K562 (cell line): ENCODE measurements around the gene HARS1. TPM values are rescaled to one million over a fixed set of nuclear protein-coding genes. Genes with fewer than 3 reads are reported as not detected.

Experiments
- ADNP ChIP-seq: fragments of 200-800 bp; sonication (Bioruptor generic); IDR thresholded peaks from 2 replicates; pipeline ENCODE4 v1.6.1; 2016; ENCODE audit warnings: missing genetic modification characterization, missing compliant biosample characterization
- ASH1L ChIP-seq: fragments of 450-650 bp; IDR thresholded peaks from 2 replicates; pipeline ENCODE4 v1.6.1; 2018; ENCODE audit warnings: borderline replicate concordance, mild to moderate bottlenecking, low read depth; ENCODE audit not compliant: partially characterized antibody
- CAMTA2 ChIP-seq: fragments of 250-450 bp; sonication (Bioruptor Pico); conservative IDR thresholded peaks from 2 replicates; pipeline ENCODE4 v1.5.1; 2022
- ELF4 ChIP-seq: fragments of 450-650 bp; formaldehyde crosslinking; IDR thresholded peaks from 2 replicates; pipeline ENCODE4 v1.4.0; 2022; ENCODE audit warnings: missing genetic modification characterization
- JUNB ChIP-seq: fragments of 450-650 bp; formaldehyde crosslinking; conservative IDR thresholded peaks from 2 replicates; pipeline ENCODE4 v1.4.0; 2020; ENCODE audit warnings: mild to moderate bottlenecking
- KAT2B ChIP-seq: IDR thresholded peaks from one replicate; pipeline ENCODE4 v1.6.1; 2012; ENCODE audit warnings: low read depth, mild to moderate bottlenecking, control low read depth, inconsistent platforms, low read length, moderate library complexity
- NFIC ChIP-seq: fragments of 450-650 bp; IDR thresholded peaks from 2 replicates; pipeline ENCODE4 v1.6.1; 2017; ENCODE audit warnings: mild to moderate bottlenecking, inconsistent platforms
- NR0B1 ChIP-seq: fragments of 450-650 bp; IDR thresholded peaks from one replicate; pipeline ENCODE4 v1.6.1; 2018; ENCODE audit warnings: mild to moderate bottlenecking, moderate library complexity; ENCODE audit not compliant: partially characterized antibody
- NR3C1 ChIP-seq: sonication (generic); formaldehyde crosslinking; IDR thresholded peaks from 2 replicates; pipeline ENCODE4 v1.8.1; 2022; ENCODE audit warnings: missing genetic modification reagents
- RAD21 ChIP-seq, 2 experiments: fragments of 250-450 bp in 1 of 2; fragments of 450-650 bp in 1 of 2; sonication (Bioruptor Pico) in 1 of 2; formaldehyde crosslinking in 1 of 2; IDR thresholded peaks in 1 of 2; conservative IDR thresholded peaks in 1 of 2; 2 replicates each; pipeline versions ENCODE4 v1.4.0 to v1.8.0; 2020 to 2022; ENCODE audit warnings: mild to moderate bottlenecking in 2 of 2, moderate library complexity in 1 of 2
- SMARCE1 ChIP-seq: fragments of 450-650 bp; IDR thresholded peaks from 2 replicates; pipeline ENCODE4 v1.7.1; 2016; ENCODE audit warnings: mild to moderate bottlenecking
- SREBF2 ChIP-seq: sonication (generic); formaldehyde crosslinking; IDR thresholded peaks from 2 replicates; pipeline ENCODE4 v1.4.0; 2020; ENCODE audit warnings: mild to moderate bottlenecking, missing genetic modification reagents
- SUPT5H ChIP-seq: fragments of 450-650 bp; IDR thresholded peaks from 2 replicates; pipeline ENCODE4 v1.6.1; 2016
- TEAD2 ChIP-seq: fragments of 450-650 bp; IDR thresholded peaks from 2 replicates; pipeline ENCODE4 v1.6.1; 2016; ENCODE audit warnings: missing genetic modification characterization, control low read depth, missing compliant biosample characterization
- ZBTB8A ChIP-seq: fragments of 450-650 bp; IDR thresholded peaks from 2 replicates; pipeline ENCODE4 v1.6.1; 2018; ENCODE audit warnings: mild to moderate bottlenecking, moderate library complexity; ENCODE audit not compliant: partially characterized antibody
- ZNF384 ChIP-seq: IDR thresholded peaks from 2 replicates; pipeline ENCODE4 v1.6.1; 2012; ENCODE audit warnings: low read depth, low read length, improper control_type of control experiment
- polyA plus RNA-seq, 8 experiments: library from polyadenylated mRNA; depleted of rRNA in 4 of 8; stranded (reverse) in 5 of 8; unstranded in 3 of 8; fragments of >200 nt; fragmentation: Nextera tagmentation in 2 of 8; fragmentation: Illumina TruSeq in 1 of 8; extraction: Ambion mirVana in 2 of 8; extraction: Trizol in 1 of 8; gene quantifications; 2 replicates each; pipeline versions ENCODE4 v1.2.1 to v1.2.3, GENCODE V29; 2011 to 2014; ENCODE audit warnings: inconsistent platforms in 1 of 8, missing spikeins in 1 of 8
- total RNA-seq, 7 experiments: library from RNA; depleted of rRNA in 6 of 7; stranded (reverse); fragments of >200 nt in 6 of 7; fragmentation: Illumina TruSeq in 2 of 7; extraction: Trizol in 2 of 7; gene quantifications; 2 replicates each; pipeline versions ENCODE4 v1.2.1 to v1.2.3, GENCODE V29; 2011 to 2021; ENCODE audit warnings: low replicate concordance in 1 of 7
- TF ChIP-seq, protein P1 (sequence below): fragments of 450-650 bp; formaldehyde crosslinking; IDR thresholded peaks from 2 replicates; pipeline ENCODE4 v1.4.0; 2020; ENCODE audit warnings: mild to moderate bottlenecking, moderate library complexity
- TF ChIP-seq, protein P2 (sequence below): sonication (generic); formaldehyde crosslinking; IDR thresholded peaks from 2 replicates; pipeline ENCODE4 v1.8.0; 2023; ENCODE audit warnings: missing genetic modification reagents, mild to moderate bottlenecking, borderline replicate concordance
- TF ChIP-seq, protein P3 (sequence below): sonication (generic); IDR thresholded peaks from 2 replicates; pipeline ENCODE4 v1.6.1; 2016

HARS1 gene
- total and polyA plus RNA-seq, 9 of the 15 experiments (the other 6 are each of a cell fraction or from before 2014, with no cell fraction given), result 13.5 to 88.5 (median 75.2) TPM

GRCh38 chr5:140664359-140665119 is 26.6 kb downstream of the HARS1 start, which contains the start of gene WDR55 (continued):
- TF ChIP-seq TEAD2 (tag), result no peak
- TF ChIP-seq JUNB (CRISPR knock-in tag), result no peak
- no peak for TF ChIP-seq ASH1L
- TF ChIP-seq, protein P1, sequence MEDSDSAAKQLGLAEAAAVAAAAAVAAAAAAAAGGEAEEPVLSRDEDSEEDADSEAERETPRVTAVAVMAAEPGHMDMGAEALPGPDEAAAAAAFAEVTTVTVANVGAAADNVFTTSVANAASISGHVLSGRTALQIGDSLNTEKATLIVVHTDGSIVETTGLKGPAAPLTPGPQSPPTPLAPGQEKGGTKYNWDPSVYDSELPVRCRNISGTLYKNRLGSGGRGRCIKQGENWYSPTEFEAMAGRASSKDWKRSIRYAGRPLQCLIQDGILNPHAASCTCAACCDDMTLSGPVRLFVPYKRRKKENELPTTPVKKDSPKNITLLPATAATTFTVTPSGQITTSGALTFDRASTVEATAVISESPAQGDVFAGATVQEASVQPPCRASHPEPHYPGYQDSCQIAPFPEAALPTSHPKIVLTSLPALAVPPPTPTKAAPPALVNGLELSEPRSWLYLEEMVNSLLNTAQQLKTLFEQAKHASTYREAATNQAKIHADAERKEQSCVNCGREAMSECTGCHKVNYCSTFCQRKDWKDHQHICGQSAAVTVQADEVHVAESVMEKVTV, result no peak
- TF ChIP-seq, protein P2, sequence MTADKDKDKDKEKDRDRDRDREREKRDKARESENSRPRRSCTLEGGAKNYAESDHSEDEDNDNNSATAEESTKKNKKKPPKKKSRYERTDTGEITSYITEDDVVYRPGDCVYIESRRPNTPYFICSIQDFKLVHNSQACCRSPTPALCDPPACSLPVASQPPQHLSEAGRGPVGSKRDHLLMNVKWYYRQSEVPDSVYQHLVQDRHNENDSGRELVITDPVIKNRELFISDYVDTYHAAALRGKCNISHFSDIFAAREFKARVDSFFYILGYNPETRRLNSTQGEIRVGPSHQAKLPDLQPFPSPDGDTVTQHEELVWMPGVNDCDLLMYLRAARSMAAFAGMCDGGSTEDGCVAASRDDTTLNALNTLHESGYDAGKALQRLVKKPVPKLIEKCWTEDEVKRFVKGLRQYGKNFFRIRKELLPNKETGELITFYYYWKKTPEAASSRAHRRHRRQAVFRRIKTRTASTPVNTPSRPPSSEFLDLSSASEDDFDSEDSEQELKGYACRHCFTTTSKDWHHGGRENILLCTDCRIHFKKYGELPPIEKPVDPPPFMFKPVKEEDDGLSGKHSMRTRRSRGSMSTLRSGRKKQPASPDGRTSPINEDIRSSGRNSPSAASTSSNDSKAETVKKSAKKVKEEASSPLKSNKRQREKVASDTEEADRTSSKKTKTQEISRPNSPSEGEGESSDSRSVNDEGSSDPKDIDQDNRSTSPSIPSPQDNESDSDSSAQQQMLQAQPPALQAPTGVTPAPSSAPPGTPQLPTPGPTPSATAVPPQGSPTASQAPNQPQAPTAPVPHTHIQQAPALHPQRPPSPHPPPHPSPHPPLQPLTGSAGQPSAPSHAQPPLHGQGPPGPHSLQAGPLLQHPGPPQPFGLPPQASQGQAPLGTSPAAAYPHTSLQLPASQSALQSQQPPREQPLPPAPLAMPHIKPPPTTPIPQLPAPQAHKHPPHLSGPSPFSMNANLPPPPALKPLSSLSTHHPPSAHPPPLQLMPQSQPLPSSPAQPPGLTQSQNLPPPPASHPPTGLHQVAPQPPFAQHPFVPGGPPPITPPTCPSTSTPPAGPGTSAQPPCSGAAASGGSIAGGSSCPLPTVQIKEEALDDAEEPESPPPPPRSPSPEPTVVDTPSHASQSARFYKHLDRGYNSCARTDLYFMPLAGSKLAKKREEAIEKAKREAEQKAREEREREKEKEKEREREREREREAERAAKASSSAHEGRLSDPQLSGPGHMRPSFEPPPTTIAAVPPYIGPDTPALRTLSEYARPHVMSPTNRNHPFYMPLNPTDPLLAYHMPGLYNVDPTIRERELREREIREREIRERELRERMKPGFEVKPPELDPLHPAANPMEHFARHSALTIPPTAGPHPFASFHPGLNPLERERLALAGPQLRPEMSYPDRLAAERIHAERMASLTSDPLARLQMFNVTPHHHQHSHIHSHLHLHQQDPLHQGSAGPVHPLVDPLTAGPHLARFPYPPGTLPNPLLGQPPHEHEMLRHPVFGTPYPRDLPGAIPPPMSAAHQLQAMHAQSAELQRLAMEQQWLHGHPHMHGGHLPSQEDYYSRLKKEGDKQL (CRISPR knock-in tag), result no peak
- TF ChIP-seq KAT2B, result no peak
- TF ChIP-seq, protein P3, sequence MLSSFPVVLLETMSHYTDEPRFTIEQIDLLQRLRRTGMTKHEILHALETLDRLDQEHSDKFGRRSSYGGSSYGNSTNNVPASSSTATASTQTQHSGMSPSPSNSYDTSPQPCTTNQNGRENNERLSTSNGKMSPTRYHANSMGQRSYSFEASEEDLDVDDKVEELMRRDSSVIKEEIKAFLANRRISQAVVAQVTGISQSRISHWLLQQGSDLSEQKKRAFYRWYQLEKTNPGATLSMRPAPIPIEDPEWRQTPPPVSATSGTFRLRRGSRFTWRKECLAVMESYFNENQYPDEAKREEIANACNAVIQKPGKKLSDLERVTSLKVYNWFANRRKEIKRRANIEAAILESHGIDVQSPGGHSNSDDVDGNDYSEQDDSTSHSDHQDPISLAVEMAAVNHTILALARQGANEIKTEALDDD, result peak; percentile 41; the same call in 1 of the 2 replicates
- no peak for TF ChIP-seq ZBTB8A
- TF ChIP-seq SREBF2 (CRISPR knock-in tag), result no peak
- no peak for TF ChIP-seq ADNP
- peak; percentile 6 to 9; a peak in 1 of 4 replicates for TF ChIP-seq RAD21 (CRISPR knock-in tag; conservative IDR thresholded peaks at IDR 0.05 in 1 of 2, IDR thresholded peaks at IDR 0.05 in 1 of 2)
- no peak for TF ChIP-seq SMARCE1
- peak; percentile 6; the same call in 1 of the 2 replicates for TF ChIP-seq NFIC
- no peak for TF ChIP-seq CAMTA2 (CRISPR knock-in tag)
- TF ChIP-seq NR0B1, result no peak
- TF ChIP-seq ELF4, result peak; percentile 78; the same call in 1 of the 2 replicates
- TF ChIP-seq SUPT5H, result peak; percentile 90
- TF ChIP-seq NR3C1, result no peak
- TF ChIP-seq ZNF384, result no peak
